NB4 (cell line): ENCODE measurements around the gene RASL11A.

Experiments
- POLR2A ChIP-seq: IDR thresholded peaks from 2 replicates; pipeline ENCODE4 v1.6.1; 2011; ENCODE audit warnings: mild to moderate bottlenecking; ENCODE audit not compliant: insufficient read length; ENCODE audit errors: extremely low read depth
- TF ChIP-seq, protein P1 (sequence below): IDR thresholded peaks from one replicate; pipeline ENCODE4 v1.5.1; 2012; ENCODE audit warnings: low read depth, low read length

DNA sequence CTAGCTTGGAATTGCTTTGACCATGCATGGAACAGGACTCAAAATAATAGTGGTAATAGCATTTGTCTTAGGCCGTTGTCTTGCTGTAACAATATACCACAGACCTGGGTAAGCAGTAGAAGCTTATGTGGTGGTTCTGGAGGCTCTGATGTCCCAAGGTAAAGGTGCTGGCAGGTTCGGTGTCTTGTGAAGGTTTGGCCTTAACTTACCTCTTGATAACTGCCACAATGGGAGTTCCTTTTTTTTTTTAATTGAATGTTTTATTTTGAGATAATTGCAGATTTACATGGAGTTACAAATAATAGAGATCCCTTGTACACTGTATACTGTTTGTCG is 13.4 kb upstream of the RASL11A start:
- TF ChIP-seq, protein P1, sequence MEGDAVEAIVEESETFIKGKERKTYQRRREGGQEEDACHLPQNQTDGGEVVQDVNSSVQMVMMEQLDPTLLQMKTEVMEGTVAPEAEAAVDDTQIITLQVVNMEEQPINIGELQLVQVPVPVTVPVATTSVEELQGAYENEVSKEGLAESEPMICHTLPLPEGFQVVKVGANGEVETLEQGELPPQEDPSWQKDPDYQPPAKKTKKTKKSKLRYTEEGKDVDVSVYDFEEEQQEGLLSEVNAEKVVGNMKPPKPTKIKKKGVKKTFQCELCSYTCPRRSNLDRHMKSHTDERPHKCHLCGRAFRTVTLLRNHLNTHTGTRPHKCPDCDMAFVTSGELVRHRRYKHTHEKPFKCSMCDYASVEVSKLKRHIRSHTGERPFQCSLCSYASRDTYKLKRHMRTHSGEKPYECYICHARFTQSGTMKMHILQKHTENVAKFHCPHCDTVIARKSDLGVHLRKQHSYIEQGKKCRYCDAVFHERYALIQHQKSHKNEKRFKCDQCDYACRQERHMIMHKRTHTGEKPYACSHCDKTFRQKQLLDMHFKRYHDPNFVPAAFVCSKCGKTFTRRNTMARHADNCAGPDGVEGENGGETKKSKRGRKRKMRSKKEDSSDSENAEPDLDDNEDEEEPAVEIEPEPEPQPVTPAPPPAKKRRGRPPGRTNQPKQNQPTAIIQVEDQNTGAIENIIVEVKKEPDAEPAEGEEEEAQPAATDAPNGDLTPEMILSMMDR = no peak
- no peak for TF ChIP-seq POLR2A
